Activated CD8-positive, alpha-beta memory T cell treated with anti-CD3 and anti-CD28 coated beads, Interleukin-2, amount 50 U/mL, for 1 hour (primary cell): ENCODE results near the gene SYNJ2.

Experiments used
- DNase-seq: peaks from one replicate; pipeline ENCODE4 v3.0.0-alpha.2; 2020; ENCODE audit errors: extremely low read depth

The SYNJ2 gene

GRCh38 chr6:158059108-158059507 lies 77.4 kb downstream of the SYNJ2 start:
- no peak for DNase-seq

DNA sequence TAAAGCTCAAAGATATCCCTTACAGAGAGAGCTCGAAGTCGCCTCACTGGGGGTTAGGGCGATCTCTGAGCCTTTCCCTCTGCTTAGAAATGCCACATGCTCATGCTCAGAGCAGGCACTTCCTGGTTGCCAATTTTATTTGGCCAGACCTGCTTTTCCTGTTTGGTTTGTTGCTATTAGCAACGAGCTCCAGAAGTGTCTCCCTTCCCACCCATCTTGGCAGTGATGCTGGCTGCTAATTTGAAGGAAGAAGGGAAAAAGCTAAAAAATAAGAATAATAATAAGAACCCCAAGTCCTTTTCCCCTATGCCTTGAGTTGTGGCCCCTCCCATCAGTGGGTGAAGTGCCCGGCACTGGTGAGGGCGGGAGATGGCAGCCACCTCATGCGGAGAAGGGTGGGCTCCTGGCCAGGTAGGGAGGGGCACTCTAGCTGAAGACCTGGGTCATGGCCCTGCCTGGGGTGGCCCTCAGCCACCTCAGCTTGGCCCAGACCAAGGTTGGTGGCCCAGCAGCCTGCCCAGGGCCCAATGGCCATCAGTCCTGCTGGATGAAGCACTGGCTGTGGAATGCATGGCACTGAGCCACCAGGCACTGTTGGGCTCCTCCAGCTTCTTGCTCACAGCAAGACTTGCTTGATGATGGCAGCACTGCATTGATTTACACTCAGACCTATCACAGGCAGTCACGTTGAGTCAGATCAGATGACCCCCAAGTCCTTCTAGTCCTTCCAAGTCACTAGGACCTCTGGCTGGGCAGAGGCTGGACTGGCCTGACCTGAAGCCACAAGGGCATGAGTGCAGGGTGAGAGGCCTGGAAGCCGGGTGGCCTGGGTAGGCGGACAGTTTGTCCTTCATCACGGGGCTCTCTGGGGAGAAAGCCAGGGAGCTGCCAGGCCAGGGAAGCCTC lies 79.0 kb downstream of the SYNJ2 start:
- no peak for DNase-seq

DNA sequence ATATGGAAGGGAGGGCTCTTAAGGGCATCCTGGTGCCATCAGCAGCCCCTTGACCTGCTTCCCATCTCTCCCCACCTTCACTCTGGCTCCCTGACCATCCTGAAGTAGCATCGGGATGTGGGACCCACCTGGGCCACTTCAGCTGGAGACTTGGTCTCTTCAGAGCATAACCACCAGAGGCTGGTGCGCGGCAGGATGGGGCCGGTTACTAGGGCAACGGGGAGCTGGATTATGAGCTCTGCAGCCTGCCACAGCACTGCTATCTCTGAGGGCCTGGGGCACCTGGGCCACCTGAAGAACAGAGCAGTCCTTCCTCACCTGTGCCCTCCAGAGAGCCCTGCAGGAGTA lies 79.7 kb downstream of the SYNJ2 start:
- DNase-seq: no peak

- no peak for DNase-seq
These were observed 80.2 kb downstream of the SYNJ2 start for GRCh38 chr6:158061709-158062461.

GRCh38 chr6:158063736-158064135 lies 82.1 kb downstream of the SYNJ2 start:
- DNase-seq: no peak

- DNase-seq: no peak
These were observed 83.1 kb downstream of the SYNJ2 start for GRCh38 chr6:158064725-158065251.

- no peak for DNase-seq
These were observed 84.6 kb downstream of the SYNJ2 start for GRCh38 chr6:158066136-158066781.

- DNase-seq: no peak
These were observed 85.9 kb downstream of the SYNJ2 start for GRCh38 chr6:158067436-158068015.

DNA sequence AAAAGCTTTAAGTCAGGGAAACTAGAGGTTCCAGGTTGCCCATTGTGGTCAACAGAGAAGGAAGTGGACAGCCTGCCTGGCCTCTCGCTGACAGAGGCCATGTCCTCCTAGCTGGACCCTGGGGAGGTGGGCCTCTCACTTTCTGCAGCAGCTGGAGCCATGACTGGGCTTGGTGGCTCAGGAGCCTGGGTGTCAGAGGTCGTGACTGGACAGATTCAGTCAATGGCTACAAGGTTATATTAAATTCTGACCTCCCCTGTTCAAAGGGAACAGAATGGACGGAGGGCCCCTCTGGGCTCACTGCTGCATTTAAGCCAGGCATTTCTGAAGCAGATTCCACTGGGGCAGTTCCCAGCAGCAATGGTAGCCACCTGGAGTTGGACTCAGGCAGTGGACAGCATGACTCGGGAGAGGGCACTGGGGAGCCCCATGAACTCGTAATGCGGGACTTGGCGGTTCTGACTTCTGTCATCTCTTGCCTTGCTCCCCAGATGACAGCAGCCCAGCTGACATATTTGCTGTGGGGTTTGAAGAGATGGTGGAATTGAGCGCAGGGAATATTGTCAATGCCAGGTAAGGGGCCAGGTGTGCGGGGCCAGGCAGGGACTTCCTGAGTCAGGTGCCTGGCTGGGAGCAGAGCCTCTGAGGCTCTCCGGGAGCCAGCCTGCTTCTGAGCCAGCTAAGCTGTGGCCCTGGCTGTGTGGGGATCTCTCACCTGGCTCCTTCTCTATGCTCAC lies 86.7 kb downstream of the SYNJ2 start:
- no peak for DNase-seq

- no peak for DNase-seq
These were observed 87.5 kb downstream of the SYNJ2 start for GRCh38 chr6:158068893-158069799.

GRCh38 chr6:158069800-158070195 lies 88.1 kb downstream of the SYNJ2 start:
- no peak for DNase-seq

DNA sequence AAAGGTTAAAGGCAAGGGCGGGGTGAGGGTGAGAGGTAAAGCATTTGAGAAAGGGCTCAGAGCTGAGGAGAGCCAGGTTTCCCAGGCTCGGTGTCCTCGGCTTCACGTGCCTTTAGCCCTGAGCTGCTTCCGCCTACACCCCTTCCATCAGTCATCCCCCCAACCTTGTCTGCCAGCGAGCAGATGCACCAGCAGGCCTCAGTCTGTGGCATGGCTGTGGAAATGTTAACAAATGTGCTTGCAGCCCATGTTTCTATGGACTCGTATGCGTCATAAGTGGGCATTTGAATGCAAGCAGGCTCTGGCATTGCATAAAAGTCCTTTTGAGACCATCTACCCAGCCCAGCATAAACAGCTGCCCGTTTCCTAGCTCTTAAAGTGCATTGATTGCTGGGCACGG lies 88.8 kb downstream of the SYNJ2 start:
- no peak for DNase-seq

GRCh38 chr6:158071121-158072082 lies 89.7 kb downstream of the SYNJ2 start:
- no peak for DNase-seq

DNA sequence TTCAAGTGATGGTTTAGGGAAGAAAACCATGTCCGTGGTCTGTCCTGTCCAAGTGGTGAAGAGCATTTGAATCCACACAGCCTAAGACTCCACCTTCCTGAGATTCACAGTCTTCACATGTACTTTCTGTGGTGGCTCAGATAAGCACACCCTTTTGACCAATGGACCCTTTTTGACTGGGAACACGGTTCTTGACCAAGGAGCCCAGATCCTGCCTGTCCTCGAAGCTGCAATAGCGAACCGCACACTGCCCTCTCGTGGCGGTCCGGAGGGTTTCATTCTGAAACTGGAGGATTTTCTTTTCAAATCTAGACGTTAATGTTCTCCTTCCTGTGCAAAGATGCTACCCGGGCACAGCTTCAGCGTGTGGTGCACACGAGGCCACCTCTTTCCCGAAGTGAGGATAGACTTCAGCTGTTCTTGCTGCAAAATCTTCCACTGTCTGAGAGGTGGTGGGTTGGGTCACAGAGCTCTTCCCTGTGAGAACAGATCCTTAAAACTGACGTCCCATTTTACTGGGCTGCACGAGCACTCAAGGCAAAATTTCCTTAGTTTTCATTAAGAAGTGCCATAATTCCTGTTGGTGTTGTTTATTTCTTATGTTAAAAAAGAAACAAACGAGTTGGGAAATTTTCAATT lies 90.5 kb downstream of the SYNJ2 start:
- peak; percentile 26 for DNase-seq

GRCh38 chr6:158073776-158074175 lies 92.1 kb downstream of the SYNJ2 start:
- no peak for DNase-seq

- no peak for DNase-seq
These were observed 94.9 kb downstream of the SYNJ2 start for GRCh38 chr6:158076548-158076947.

DNA sequence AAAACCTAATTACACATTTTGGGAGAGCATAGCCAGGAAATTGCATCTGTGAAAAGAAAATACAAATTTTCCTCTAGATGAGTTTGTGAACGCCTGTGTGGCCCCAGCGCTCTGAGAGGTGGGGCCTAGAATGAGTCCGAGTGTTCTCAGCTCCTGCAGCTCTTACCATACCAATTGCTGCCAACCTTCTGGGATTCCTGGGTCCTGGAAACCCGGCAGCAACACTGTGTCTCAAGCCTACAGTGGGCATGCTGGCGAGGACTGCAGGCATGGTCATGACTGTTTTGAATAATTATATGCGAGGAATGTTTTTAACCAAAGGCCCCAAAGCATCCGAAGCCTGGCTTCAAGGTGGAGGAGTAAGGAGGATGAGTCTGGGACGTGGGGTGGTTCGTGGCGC lies 96.0 kb downstream of the SYNJ2 start:
- no peak for DNase-seq

DNA sequence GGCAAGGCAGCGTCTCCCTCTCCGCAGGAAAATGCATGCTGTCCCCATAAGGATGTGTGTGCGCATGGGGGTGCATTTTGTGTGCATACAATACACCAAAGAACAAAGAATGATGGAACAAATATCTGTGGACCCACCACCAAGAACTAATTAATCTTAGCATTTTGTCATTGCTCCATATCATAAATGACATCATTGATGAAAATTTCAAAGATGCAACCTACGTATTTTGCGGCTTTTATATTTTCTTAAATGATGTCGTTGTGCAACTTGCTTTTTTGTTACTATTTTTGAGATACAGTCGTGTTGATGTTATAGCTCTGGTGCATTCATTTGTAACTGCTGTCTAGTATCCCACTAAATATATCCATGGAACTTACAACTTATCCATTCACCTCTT lies 96.7 kb downstream of the SYNJ2 start:
- no peak for DNase-seq
